Measurements from ENCODE around the gene ESD. TPM values are rescaled to one million over a fixed set of nuclear protein-coding genes. Genes with fewer than 3 reads are reported as not detected.

Gene ESD
- total RNA-seq, 1 donor from 2014 or later, result 58.0 TPM

DNA sequence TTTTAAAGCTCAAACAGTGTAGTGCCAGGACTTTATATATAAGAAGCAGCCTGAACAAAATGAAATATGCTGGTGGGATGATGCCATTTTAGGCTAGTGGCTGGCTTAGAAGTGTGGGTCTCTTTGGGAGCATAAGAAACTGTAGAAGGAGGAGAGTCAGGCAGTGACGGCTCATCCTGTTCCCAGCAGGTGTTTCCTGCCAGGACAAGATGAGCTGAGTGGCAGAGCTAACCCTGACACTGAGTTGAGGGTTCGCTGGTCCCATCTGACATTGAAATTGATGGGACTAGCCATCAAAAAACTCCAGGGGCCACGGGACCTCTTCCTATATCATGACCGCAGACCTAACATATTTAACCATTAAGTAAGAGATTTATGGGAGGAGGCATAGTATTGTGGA, 51.3 kb downstream of the ESD start:
- no peak for DNase-seq (ENCODE audit: low spot score in 2 of 2)
- Histone ChIP-seq H3K4me3 (no peak overlapping the region), H3K4me1 (no peaks in the 10 kb centered on the region), H3K27ac (no peak overlapping the region), H3K9me3 (no peaks in the 10 kb centered on the region), H3K36me3 (peaks cover 19 to 58% of the 10 kb centered on the region in 2 donors), H3K27me3 (no peaks in the 10 kb centered on the region)
- TF ChIP-seq, protein P1, sequence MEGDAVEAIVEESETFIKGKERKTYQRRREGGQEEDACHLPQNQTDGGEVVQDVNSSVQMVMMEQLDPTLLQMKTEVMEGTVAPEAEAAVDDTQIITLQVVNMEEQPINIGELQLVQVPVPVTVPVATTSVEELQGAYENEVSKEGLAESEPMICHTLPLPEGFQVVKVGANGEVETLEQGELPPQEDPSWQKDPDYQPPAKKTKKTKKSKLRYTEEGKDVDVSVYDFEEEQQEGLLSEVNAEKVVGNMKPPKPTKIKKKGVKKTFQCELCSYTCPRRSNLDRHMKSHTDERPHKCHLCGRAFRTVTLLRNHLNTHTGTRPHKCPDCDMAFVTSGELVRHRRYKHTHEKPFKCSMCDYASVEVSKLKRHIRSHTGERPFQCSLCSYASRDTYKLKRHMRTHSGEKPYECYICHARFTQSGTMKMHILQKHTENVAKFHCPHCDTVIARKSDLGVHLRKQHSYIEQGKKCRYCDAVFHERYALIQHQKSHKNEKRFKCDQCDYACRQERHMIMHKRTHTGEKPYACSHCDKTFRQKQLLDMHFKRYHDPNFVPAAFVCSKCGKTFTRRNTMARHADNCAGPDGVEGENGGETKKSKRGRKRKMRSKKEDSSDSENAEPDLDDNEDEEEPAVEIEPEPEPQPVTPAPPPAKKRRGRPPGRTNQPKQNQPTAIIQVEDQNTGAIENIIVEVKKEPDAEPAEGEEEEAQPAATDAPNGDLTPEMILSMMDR (IDR thresholded peaks at IDR 0.05), result no peak
- intact Hi-C loops (cut with DNase I), result no loop called here

DNA sequence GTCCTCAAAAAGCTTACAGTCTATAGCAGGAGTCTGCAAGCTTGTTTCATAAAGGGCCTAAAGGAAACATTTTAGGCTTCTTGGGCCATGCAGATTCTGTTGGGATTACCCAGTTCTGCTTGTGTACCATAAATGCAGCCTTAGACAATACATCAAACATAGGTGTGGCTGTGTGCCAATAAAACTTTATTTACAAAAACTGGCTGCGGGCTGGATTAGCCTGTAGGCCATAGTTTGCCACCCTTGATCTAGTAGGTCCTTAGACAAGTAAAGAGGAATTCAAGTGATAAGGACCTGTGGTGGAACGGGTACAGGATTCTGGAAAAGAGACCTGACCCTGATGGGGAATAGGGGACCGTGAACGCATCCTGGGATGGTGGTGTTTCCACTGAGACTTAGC, 51.9 kb downstream of the ESD start:
- intact Hi-C loops (cut with DNase I), result no loop called here
- Histone ChIP-seq H3K9me3 (no peaks in the 10 kb centered on the region), H3K27me3 (no peaks in the 10 kb centered on the region), H3K4me3 (no peak overlapping the region), H3K36me3 (peaks cover 19 to 54% of the 10 kb centered on the region in 2 donors), H3K27ac (no peak overlapping the region), H3K4me1 (no peaks in the 10 kb centered on the region)
- TF ChIP-seq, protein P1 (IDR thresholded peaks at IDR 0.05), result no peak
- no peak for DNase-seq (ENCODE audit: low spot score in 2 of 2)

DNA sequence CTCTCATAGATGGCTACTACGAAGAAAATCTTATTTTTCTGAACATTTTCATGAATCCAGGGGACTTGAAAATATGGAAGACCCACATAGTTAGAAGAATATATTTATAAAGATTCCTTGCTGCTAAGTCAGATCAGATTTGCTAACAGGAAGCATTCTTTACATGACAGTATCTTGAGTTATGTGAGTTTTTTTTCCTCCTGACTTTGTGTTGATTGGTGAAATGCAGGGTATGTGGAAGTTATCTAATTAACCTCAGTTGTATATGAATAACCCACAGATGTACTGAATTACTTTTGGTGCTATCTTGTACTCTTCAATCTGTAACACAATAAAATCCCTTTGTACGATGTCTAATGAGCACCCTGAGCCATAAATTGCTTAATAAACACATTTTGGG, 53.8 kb downstream of the ESD start:
- Histone ChIP-seq H3K27me3 (no peaks in the 10 kb centered on the region), H3K4me3 (no peak overlapping the region)
- intact Hi-C loops (cut with DNase I), result no loop called here

DNA sequence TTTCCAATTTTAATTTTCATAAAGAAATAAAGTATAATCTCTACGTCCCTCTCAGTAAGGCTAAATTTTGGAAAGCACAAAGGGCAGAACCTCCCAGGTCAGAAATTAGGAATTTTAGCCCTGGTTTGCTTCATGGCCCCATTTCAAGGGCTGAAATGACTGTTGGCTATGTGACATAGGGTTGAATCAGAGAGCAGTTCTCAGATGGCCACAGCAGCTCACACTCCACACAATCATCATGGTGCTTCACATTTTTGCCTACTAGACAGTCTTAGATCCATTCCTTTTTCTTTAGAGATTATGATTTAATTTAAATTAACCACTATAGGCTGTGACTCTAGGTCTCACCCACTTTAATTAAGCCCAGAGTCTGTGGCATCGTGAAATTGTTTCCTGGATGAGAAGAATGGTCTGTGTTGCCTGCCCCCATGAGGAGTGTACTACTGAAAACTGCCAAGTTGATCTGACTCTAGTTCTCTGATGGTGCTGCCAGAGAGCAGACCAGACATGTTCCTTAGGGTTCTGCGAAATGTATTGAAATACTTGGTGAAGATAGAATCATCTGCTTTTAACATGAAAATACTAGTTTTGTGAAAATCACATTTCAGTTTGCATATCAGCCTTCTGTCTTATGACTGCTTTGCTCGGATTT, 57.4 kb downstream of the ESD start:
- H3K9me3 ChIP-seq, result no peaks in the 10 kb centered on the region
- peaks cover 8 to 35% of the 10 kb centered on the region in 2 donors for H3K36me3 ChIP-seq
- TF ChIP-seq, protein P1 (IDR thresholded peaks at IDR 0.05), result no peak
- no peak for DNase-seq (ENCODE audit: low spot score in 2 of 2)
- no peaks in the 10 kb centered on the region for H3K27me3 ChIP-seq
- H3K4me1 ChIP-seq, result no peaks in the 10 kb centered on the region
- no peak overlapping the region for H3K27ac ChIP-seq
- intact Hi-C loops (cut with DNase I), result no loop called here
- no peak overlapping the region for H3K4me3 ChIP-seq

More for the DNA sequence above, 53.8 kb downstream of the ESD start:
- TF ChIP-seq, protein P1 (IDR thresholded peaks at IDR 0.05), result no peak
- Histone ChIP-seq H3K27ac (no peak overlapping the region), H3K36me3 (peaks cover 15 to 44% of the 10 kb centered on the region in 2 donors), H3K4me1 (no peaks in the 10 kb centered on the region), H3K9me3 (no peaks in the 10 kb centered on the region)
- DNase-seq (ENCODE audit: low spot score in 2 of 2), result no peak

DNA sequence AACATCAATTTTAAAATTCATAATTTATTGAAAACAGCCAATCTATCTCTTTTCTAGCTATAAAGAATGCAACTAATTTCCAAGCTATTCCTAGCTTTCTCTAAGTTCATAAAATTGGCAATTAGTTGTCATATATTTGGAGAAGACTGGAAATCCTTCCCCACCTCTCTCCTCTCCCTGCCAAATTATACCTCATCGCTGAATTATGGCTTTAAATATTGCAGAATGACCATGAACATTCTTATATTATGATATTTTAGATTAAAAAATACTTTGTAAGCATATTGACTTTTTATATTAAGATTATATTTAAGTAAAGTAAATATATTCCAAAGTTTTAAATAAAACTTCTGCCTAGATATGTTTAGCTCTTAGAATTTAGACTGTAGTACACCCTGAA, 58.2 kb downstream of the ESD start:
- Histone ChIP-seq H3K36me3 (peaks cover 8 to 36% of the 10 kb centered on the region in 2 donors), H3K27ac (no peak overlapping the region), H3K4me1 (no peaks in the 10 kb centered on the region), H3K27me3 (no peaks in the 10 kb centered on the region), H3K9me3 (no peaks in the 10 kb centered on the region), H3K4me3 (no peak overlapping the region)
- TF ChIP-seq, protein P1 (IDR thresholded peaks at IDR 0.05), result no peak
- intact Hi-C loops (cut with DNase I), result no loop called here
- no peak for DNase-seq (ENCODE audit: low spot score in 2 of 2)

DNA sequence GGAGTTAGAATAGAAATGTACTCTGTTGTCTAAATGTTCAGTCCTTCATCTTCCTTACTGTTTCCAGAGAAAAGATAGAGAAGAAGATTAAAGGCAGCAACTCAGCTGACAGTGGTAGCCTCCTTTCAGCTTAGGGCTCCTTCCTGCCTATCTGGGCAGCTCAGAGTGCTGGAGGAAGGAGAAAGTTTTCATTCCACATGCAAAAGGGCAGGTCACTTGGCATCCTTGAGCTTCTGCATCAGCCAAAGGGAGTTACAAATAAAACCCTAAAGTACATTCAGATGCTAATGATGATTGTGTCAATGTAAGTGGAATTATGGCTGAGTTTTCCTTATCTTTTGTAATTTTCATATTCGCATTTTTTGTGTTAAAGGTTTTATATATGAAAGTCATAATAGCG, 58.9 kb downstream of the ESD start:
- intact Hi-C loops (cut with DNase I), result no loop called here
- H3K36me3 ChIP-seq, result peaks cover 8 to 35% of the 10 kb centered on the region in 2 donors

More for the DNA sequence above, 58.9 kb downstream of the ESD start:
- Histone ChIP-seq H3K4me1 (no peaks in the 10 kb centered on the region), H3K9me3 (no peaks in the 10 kb centered on the region), H3K4me3 (no peak overlapping the region), H3K27ac (no peak overlapping the region), H3K27me3 (no peaks in the 10 kb centered on the region)
- TF ChIP-seq, protein P1 (IDR thresholded peaks at IDR 0.05), result no peak
- DNase-seq (ENCODE audit: low spot score in 2 of 2), result no peak
